GM19395 (cell line): ENCODE measurements around the gene GPR55.

ENCODE experiments used
- ATAC-seq: cut with Tn5 transposase; IDR thresholded peaks from one replicate; pipeline ENCODE4 v1.9.1; 2021; ENCODE audit warnings: mild to moderate bottlenecking, moderate library complexity; ENCODE audit not compliant: unreplicated experiment

GPR55 gene

DNA sequence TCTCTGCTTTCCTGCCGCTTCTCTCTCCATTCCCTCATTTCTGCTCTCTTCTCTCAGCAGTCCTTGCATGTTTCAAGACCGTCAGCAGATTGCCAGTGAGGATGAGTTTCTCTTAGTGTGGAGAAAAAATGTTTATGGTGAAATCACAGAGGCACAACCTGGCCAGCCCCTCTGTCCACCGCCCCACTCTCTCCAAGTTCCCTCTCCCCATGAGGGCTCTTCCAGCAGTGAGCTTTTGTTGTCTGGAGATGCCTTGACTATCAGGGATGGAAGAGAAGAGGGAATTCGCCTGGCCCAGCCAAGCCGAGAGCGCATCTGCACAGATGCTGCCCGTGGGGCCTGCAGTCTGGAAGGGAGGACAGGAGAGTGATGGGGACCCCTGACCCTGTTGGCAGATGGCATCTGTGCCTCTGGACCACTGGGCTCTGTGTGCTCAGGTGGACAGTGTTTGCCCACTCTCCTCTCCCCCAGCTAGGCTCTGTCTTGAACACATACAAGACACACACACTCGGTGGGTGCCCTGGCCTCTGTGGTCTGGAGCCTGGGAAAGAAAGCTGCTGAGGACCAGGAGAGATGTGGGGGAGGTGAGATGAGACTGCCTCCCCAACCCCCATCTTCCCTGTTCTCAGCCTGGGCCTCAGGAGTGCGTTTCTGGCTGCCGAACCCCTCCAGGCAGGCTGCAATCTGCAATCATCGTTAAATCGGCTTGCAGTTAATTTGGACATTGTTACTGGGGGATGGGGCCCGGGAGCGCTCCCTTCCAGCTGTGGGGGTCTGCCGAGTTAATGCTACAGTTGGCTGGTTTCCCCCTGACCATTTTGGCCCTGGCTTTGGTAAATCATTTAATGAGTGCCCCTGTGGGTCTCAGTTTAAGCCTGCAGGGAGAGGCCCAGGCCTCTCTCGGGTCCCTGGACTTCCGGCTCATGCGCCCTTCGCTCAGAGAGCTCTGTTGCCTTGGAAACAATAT, 55.8 kb downstream of the GPR55 start:
- ATAC-seq: no peak

DNA sequence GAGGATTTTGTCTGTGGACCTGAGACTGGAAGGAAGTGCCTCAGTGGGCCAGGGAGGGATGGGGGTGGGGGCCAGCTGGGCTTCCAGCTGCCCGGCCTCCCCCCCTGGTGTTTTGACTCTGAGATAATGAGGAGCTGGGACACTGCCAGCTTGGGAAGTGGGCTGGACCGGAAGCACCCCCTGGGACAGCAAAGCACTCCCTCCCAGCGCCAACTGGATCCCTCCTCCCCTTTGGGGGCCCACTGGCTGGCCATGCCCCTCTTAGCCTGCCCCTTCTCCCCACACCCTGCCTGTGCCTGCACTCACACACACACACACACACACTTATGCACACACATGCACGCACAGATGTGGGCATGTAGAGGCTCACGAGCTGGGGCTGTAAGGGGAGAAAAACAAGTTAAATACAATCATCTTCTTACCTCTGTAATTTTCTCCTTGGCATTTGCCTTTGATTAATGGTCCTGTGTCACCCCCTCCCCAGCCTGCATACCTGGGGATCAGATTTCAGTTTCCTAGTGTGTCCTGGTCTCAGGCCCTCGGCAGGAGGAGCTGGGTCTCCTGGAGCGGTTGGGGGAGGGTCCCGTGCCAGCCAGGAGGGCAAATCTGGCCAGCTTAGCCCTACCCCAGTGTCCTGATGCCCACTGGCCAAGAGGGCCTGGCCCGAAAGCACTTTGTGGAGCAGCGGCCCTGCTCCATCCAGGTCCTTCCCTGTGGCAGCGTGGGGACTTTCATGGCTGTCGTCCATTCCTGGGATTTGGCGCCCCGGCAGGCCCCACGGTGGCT, 56.7 kb downstream of the GPR55 start:
- ATAC-seq: no peak

GRCh38 chr2:230866756-230867523, 58.1 kb downstream of the GPR55 start:
- no peak for ATAC-seq

GRCh38 chr2:230865766-230866755, 59.0 kb downstream of the GPR55 start:
- no peak for ATAC-seq

DNA sequence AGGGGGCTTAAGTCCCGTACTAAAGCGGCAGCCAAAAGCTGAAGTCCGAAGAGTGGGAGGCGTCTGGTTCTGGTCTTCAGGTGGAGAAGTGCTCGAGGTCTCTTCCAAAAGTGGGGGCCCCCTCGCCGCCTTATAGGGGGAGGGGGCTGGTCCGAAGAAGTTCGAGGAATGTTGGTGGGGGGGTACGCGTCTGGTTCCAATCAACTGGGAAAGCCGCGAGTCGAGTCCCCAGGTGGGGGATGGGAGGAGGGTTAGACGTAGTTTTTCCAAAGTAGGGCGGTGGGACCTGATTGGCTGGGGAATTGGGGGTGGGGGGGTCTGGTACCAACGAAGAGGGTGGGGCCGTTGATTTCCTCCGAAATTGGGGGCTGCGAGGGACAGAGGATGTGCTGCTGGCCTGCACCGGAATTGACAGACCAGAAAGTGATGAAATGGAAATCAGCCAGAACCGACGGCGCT, 59.7 kb downstream of the GPR55 start:
- no peak for ATAC-seq

DNA sequence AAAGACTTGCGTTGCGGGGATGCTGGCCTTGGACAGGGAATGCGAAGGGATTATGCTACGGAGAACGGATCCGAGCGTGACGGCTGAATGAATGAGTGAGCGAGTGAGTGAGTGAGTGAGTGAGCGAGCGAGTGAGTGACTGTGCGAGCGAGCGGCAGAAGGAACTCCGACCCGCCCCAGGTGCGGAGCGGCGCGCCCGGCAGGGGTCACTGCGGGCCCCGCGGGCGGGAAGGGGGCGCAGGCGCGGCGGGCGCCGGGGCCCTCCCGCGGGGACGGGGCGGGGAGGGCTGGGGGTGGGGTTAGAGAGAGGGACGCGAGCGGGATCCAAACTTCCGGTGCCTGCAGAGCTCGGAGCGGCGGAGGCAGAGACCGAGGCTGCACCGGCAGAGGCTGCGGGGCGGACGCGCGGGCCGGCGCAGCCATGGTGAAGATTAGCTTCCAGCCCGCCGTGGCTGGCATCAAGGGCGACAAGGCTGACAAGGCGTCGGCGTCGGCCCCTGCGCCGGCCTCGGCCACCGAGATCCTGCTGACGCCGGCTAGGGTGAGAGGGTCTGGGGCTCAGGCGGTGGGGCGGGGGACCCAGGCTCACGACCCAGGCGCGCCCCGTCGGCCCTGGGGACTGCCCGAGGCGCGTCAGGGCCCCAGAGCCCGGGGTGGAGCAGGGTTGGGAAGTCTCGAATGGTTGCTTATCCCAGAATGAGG, 60.3 kb downstream of the GPR55 start, which contains the start of gene ITM2C:
TSS of gene ITM2C (plus strand) at position 338 of the 702 bp plus-strand sequence. CDS start at position 422, 84 bp downstream.
- ATAC-seq: peak; percentile 63

DNA sequence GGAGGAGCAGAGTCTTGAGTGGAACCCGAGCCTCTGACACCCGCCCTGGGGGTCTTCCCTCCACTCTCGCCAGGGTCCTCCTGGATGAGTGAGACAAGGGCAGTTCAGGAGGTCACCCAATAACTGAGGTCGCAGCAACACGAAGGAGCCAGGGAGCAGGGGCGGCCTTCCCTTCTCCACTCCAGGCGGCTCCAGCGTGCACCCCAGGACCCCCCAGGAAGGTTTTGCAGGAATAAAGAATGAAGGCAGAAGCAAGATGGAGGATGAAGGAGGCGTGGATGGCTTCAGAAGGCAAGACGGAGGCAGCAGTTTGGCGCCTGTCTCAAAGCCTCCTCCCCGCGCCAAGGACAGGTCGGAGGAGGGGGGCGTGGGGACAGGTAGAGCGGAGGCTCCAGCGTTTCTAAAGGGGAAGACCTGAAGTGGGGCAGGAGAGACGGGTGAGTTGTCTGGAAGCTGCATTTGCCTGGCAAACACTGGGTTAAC, 60.9 kb downstream of the GPR55 start:
- ATAC-seq: no peak

DNA sequence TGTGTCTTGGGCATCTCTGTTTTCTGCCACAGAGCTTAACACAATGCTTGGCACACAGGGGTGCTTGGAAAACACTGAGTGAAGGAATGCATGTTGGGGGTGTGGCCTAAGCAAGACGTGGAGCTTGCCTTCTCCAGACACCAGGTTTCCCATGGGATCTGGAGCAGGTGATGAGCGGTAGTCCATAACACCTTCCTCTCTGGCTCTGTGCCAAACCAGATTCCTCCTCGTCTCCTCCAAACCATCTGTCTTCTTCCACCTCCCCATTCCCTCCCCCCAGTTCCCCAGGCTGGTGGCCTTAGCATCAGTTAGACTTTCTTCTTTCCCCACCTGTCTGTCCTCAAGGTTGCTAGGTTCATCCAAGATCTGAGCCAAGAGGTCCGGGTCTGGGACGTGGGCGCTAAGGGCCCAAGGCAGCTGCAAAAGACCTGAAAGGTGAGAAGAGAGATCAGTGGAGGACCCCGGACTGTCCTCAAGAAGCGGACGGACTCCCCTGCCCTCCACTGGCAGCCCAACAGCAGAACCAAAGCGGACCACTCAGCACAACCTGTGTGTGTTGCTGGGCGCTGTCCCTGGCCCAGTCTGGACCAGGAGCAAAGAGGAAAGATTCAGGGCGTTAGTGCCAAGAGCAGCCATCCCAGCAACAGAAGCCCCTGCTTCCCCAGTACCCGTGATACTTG, 61.5 kb downstream of the GPR55 start:
- no peak for ATAC-seq

DNA sequence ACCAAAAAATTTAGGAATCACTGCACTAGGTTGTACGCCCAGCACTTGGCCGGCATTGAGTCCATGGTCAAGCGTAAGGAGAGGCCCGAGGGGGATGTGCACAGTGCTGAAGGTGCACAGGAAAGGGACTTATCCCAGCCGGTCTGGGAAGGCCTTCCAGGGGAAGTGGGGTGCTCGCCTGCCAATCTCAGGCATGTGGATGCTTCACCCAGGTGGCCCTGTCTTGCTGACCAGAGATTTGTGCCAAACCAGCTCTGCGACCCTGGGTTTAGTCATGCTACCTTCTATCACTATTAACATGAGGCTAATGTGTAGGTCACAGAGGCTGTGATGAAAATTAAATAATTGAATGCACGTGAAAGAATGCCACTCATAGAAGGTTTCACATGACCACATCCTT, 62.0 kb downstream of the GPR55 start:
- no peak for ATAC-seq

DNA sequence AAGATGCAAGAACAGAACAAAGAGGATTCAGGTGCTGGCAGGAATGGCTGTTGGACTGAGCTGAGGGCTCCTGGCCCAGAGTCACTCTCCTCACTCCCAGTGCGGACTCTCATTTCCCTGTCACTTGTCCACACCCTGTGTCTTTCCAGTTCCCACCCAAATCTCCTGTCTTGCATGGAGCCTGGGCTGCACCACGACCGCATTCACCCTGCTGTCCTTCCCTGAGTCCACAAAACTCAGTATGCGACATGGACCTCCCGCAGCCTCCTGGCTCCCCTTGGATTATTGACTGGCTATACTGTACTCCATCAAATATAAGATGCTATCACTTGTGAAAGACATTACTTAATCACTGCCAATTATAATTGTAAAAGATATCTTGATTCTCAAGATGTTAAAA, 62.8 kb downstream of the GPR55 start:
- no peak for ATAC-seq

DNA sequence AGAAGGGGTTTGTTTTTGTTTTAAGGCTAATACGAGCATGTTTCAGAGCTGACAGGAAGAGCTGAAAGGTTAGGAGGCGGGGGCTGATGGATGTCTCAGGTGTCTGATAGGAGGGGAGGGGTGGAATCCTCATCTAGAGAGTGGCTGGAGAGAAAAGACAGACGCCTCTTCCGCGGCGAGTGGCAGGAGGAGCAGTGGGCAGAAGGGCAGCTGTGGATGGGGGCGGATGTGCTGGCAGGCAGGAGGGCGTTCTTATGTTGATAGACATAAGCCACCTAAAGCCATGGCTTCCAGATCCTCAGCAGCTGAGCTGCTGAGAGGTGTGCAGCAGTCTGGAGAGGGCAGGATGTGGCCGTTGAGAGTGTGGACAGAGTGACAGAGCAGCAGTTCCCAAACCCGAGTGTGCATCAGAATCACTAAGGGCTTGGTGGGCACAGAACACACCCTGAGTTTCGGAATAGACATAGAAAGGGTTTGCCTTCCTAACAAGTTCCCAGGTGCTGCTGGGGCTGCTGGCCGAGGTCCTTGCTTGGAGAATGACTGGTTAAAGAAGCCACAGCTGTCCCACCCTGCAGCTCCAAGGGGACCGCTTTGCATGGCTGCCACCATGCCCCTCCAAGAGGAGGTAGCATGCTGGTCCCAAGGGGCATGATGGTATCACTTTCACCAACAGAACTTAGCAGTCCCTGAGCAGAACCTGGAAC, 63.3 kb downstream of the GPR55 start:
- no peak for ATAC-seq
